GM21367 (cell line): ENCODE data around the gene NUP42.
"Not testable (repeated sequence)": the region's sequence is repeated elsewhere in the genome, so short reads cannot be mapped to it uniquely, and the experiment has no call there.

Source experiments
- ATAC-seq: cut with Tn5 transposase; IDR thresholded peaks from one replicate; pipeline ENCODE4 v1.9.1; 2021; ENCODE audit not compliant: unreplicated experiment

NUP42 gene

DNA sequence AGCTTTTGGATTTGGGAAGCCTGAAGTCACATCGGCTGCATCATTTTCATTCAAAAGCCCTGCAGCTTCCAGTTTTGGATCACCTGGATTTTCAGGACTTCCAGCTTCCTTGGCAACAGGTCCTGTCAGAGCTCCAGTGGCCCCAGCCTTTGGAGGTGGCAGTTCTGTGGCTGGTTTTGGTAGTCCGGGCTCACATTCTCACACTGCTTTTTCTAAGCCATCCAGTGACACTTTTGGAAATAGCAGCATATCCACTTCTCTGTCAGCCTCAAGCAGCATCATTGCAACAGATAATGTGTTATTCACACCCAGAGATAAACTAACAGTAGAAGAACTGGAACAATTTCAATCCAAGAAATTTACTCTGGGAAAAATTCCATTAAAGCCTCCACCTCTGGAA lies 18.5 kb downstream of the NUP42 start:
- no peak for ATAC-seq

DNA sequence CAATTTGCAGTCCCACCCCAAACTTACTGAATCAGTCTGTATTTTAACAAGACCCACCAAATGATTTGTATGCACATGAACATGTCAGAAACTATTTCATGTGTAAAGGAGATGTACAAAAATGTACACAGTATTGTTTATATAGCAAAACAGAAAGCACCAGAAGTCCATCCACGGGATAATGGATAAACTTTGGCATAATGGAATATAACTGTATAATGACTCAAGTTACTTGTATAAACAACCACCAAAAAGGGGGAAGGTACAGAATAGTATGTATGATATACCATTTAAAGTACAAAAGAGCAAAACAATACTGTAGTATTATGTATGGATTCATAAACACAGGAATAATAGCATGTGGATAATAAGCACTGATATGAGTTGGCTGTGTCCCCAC lies 22.4 kb downstream of the NUP42 start:
- ATAC-seq: no peak

DNA sequence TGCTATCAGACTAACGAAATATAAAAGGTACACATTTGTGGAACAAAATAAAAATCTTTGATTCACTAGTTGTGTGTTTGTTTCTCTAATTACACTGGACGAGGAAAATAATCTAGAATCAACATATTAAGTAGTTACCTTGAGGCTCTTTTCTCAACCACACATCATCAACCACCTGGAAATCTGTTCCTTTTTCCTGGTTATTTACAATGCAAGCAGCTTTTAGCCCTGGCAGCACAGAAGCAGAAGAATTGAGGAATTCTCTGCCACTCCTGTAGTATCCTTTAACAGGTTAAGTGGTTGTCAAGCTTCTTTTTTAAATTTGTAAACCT lies 23.7 kb downstream of the NUP42 start:
- no peak for ATAC-seq

DNA sequence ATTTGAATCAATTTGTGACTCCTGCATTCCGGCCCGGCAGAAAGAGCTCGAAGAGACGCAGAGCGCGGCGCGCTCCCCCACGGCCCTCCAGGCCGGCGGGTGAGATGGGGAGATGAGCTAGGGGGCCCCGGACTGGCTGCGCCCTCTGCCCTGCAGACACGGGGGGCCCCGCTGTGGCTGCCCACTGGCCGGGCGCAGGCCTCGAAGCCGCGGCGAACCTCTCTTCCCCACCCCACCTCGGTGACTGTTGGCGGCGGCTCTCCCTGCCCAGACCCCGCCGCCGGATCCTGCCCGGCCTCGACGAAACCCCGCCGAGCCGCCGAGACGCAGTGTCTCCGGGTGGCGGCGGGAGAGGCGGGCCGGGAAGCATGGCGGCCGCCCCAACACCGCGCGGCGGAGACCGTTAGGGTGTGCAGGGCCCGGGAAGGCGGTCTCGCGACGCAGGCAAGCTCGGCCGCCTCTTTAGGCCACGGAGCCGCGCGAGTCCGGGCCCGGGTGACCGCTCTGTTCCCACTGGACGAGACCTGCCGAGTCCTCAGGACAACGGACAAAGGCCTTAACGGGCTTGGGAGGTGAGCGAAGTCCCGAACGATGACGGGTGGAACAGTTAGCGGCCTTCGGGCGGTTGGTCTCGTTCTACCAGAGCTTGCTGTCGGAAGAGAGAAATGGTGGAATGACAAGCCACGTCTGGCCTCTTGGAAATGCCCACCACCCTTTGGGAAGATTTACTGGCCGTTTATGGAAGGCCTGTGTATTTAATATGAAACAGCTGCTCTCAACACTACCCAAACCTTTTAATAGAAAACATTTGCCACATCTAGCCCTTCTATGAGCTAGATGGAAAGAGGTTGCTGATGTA lies 24.3 kb downstream of the NUP42 start:
- no peak for ATAC-seq

DNA sequence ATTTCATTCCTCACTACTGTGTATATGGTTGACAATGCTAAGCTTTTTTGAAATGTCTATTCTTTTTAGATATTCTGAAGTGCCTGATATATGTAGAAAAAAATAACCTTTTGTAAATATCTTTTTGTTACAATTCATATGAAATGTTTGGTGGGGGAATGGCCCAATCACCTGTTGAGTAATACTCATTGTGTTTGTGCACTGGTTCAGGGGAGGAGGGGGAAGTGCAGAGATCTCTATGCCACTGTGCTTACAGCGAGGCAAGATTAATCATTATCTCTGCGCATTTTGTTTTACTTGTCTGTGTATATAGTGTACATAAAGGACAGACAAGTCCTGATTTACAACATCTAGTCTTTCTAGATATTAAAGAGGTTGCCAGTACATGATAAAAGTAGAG lies 25.2 kb downstream of the NUP42 start:
- ATAC-seq: no peak

DNA sequence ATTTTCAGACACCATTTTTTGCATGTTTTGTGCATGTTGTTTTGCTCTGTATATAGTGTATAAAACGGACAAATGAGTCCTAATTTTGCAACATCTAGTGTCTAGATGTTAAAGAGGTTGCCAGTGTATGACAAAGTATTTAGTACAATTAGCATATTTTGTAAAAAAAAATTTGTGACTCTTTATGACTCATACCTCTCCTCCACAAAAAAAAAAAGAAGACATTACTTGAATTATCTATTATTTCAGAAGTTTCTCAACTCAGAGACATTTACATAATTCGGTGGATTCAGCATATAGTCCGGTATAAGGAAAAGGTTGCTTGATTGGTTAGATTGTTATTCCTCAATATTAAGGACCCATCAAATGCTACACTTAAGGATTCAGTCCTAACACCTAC lies 26.0 kb downstream of the NUP42 start:
- no peak for ATAC-seq

DNA sequence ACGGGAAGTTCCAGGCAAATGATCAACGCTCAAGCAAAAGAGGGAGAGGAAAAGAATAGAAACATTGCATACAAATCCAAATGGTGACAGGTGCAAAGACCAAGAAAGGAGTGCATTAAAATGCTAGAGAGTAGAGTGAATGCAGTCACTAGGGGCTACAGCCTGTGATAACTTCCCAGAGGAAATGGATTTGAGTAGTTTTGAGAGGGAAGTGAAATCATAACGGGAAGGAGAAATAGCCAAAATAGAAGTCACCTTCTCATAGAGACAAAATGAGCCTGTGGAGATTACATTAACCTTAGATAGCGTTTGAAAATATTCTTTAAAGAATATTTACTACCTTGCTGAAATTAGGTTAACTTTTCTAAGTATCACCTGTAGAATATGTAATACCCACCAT lies 26.5 kb downstream of the NUP42 start:
- ATAC-seq: no peak

DNA sequence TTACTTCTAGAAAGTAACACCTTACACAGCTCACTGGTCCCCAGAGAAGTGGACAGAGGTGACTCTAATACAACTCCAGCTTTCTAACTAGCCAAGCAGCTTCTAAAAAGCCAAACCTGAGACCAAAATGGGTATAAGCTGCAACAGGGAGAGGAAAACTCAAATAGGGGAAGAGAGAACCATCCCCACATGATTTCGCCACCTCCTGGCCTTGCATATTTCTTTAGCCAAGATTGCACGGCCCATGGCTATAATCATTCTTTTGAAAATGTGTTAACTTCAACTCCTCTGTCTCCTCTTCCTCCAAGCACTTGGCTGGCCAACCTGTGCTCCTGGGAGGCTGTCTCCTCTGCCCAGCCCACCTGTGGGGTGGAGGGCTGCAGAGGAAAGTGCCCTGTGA lies 28.7 kb downstream of the NUP42 start:
- no peak for ATAC-seq

DNA sequence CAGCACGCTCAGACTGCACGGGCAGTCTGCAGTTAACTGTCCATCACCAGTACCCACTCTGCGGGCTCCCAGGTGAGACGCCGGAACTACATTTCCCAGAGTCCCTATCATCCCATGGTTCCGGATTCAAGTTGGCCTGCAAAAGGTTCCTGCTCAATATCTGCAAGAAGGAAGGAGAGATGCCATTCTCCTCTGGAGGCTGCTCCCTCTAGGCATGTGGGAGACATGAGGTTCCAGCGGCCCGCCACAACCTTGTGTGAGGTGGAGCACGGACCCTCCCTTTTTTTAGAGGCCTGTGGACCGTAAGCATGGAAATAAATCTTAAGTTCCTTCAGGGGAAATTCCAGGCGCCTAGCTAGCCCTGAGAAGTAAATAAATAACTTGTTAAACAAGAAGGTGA lies 29.7 kb downstream of the NUP42 start:
- no peak for ATAC-seq

DNA sequence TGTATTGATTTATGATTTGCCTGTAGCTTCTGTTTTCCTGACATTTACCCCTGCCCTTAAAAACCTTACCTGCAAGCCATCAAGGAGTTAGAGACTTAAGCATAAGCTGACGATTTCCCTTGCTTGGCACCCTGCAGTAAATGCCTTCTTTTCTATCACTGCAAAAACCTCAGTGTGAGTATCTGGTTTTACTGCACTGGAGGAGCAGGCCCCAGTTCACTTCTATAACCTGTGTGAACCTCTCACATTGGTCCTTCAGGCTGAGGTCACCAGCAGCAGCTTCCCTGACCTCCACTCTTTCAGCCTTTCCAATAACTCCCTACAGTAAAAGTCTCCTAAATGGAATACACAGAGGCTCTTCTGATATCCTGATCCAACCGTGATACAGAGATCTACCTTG lies 30.5 kb downstream of the NUP42 start:
- no peak for ATAC-seq

DNA sequence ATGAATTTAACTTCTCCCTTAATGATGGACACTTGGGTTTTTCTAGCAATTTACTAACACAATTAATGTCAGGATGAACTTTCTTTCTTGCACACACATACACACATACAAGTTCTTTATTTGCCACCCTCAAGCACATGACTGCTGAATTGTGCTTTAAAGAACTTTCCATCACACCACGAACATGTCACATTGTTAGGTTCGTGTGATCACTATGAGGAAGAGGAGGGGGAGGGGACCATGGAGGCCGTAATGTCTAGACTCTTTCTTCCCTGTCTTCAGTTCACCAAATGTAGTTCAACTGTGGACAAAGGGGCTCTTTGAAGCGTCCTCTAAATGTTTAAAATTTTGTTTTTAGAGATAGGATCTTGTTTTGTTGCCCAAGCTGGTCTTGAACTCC lies 31.0 kb downstream of the NUP42 start:
- ATAC-seq: no peak

DNA sequence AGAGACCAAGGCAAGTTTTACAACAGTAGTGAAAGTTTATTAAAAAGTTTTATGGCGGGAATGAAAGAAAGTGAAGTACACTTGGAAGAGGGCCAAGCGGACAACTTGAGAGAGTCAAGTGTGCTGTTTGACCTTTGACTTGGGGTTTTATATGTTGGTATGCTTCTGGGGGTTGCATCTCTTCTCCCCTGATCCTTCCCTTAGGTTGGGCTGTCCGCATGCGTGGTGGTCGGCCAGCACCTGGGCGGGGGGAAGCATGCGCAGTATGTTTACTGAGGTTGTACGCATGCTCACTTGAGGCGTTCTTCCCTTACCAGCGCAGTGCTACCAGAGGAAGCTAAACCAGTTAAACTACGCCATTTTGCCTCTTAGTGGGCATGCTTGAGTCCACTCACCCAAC lies 31.9 kb downstream of the NUP42 start:
- no peak for ATAC-seq

DNA sequence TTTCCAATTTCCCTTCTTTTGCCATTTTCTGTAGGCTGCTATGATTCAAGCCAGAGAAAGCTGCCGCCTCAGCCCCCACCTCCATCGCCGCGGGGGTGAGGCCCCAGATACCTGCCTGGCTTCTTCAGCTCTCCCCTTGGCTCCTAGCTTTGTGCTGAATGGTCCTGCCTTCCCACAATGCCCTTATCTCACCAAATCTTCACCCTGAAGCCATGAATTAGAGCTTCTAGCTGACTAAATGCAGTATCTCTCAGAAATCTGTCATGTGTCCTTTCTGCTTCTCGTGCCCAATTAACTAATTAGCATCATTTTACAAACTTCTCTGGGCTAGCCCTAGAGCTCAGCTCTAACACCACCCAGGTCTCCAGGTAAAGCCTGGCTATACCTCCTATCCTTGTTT lies 32.6 kb downstream of the NUP42 start:
- ATAC-seq: no peak

DNA sequence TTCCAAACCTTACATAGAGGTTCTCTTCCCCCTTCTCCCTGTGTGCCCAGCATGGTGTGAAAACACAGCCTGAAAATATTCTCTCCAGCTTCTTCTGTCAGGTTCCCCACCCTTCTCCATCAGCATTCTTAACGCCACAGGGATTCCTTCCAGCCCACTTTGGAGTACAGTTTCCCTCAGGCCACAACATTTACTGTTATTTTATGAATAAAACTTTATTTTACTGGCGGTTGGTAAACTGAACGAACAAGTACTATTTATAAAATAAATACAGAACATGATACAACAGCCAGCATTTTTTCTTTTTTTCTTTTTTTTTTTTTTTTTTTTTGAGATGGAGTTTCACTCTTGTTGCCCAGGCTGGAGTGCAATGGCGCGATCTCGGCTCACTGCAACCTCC lies 33.1 kb downstream of the NUP42 start:
- ATAC-seq: no peak

DNA sequence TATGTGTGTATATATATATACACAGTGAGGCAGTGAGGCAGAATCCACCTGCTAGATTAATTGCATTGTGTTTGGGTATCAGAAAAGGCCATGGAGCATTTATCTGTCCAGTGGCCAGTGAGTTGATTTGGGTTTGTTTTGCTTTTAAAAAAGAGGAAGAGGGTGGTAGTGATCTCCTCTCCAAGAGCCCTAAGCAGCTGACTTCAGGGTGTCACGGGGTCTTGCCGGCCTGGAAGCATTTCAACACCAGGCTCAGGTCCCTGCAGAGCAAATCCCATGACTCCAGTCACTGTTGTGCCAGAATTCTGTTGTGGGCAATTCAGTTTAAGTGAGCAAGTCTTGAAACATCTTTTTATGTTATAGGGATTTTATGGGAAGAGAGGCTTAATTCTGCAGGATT lies 34.2 kb downstream of the NUP42 start:
- ATAC-seq: no peak

DNA sequence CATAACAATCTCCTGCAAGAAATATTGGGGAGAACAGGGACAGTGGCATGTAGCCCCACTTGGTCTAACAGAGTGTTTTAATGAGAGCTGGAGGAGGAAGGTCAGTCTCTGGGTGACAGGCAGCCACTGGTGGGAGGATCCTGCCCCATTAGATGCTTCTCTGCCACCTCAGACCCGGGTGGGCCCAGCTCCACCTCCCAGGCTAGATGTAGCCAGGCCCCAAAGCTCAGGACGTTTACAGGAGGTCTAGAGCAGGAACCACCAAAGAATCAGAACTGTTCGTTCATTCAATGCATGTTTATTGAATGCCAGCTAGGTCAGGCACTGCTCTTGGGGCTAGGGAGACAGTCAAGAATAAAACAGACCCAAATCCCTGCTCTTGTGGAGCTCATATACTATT lies 36.3 kb downstream of the NUP42 start:
- ATAC-seq: no peak

DNA sequence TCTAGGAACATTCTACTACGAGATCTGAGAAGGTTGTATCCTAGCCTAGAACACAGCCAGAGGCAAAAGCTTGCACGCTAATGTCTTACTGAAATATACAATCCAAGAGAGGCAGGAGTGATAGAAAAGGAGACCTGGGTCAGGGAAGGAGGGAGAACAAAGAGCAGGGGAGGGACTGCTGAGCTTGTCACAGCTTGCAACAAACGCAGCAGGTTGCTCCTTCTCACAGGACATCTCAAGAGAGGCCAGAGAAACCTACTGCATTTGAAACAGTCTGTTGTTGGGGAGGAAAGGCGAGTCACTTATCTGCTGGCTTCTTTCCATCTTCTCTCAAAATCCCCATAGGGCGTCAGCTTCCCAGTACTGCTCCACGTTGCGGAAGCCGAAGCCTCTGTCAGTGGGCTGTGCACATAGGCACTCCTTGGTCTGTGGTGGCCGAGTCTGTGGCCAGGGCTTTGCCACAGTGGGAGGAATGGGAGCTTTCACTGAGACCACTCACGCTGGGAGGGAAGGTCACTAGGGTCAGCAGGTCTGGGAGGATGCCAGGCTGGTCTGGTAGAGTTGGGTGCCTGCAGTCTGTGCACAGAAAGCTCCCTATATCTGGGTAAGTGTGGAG lies 39.0 kb downstream of the NUP42 start:
- ATAC-seq: no peak

DNA sequence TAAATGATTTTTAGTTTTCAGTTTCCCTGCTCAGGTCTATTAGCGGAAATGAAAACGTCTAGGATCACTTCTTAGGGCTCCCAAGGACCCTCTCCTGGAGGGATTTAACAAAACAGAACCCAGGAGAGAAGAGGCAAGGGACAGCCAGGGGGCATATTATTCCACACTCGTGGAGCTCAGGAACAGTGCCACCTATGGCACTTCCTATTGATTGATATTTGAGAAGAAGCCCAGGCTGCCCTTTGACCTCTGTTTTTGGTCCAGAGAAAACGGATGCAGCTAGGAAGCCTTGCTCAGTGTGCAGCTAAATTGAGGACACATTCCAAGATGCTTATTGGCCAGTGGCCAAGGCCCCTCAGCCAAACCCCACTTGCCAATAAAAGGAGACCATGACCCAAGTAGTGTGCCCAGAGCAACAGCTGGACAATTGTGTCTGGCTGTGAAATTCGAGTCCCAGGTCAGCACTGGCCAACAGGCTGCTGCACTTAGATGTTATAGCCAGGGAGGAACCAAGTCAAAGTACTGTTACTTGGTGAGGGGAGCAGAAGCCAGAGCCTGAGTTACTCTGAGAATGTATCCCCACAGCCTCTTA lies 40.7 kb downstream of the NUP42 start:
- no peak for ATAC-seq

DNA sequence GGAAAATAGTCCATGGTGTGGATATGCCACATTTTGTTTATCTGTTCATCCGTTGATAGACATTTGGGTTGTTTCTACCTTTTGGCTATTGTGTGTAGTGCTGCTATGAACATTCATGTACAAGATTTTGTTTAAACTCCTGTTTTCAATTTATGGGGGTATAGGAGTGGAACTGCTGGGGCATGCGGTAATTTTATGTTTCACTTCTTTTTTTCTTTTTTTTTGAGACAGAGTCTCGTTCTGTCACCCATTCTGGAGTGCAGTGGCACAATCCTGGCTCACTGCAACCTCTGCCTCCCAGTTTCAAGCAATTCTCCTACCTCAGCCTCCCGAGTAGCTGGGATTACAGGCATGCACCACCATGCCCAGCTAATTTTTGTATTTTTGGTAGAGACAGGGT lies 42.5 kb downstream of the NUP42 start:
- not testable (repeated sequence) for ATAC-seq

DNA sequence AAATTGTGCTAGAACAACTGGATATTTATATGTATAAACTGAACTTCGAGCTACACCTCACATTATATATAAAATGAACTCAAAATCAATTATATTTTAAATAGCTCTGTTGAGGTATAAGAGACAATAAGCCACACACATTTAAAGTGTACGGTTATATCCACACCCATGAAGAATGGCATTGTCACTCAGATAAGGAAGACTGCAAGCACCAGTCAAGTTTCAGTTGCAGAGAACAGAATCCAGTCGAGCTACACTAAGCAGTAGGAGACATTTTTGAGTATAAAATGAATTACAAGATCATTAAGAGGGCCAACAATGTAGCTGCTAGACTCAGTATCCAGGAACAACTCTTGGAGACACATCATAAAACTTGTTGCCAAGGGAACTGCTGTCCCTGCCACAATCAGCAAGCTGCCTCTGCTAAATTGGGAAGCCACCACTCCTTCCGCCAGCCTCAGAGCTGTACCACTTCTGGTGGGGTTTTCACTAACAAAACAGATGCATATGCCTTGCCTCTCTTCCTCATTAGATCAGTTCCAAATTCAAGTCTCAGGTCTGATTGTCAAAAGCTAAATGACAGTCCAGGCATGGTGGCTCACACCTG lies 45.1 kb downstream of the NUP42 start:
- no peak for ATAC-seq

DNA sequence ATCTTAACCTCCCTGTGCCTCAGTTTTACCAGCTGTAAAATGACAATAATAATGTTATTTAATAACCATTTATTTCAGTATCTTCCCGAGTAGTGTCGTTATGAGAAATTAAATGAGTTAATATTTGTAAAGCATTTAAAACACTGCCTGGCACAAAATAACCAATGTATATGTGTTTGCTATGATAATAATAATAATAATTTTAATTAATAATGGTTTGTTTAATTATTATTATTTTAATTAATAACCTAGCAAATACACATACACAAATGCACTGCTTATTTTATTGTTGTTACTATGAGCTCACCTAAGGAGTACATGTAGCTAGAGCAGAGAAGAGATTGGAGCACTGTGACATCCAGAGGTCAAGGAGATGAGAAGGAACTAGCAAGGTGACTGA lies 46.6 kb downstream of the NUP42 start:
- no peak for ATAC-seq

DNA sequence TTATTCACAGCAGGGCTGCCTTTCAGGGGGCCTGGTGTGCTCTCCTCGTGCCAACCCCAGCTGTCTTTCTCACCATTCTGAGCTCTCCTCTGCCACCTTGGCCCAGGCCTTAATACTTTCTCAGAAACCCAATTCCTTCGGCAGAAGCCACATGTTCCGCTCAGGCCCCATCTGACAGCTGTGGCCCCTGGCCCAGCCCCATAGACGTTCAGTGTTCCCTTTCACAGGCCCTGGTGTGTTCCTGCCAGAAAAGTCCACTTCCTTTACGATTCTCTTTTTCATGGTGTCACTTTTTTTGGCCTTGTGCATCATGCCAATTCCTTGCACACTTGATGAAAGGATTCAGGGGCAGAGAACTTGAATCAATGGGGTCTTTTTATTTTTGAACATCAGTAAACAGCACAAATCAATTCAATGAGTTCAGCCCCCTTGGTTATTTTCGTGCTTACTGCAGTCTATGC lies 48.8 kb downstream of the NUP42 start:
- ATAC-seq: no peak
